GM12878 (cell line): ENCODE measurements around the gene EPAS1. TPM values are rescaled to one million over a fixed set of nuclear protein-coding genes. Genes with fewer than 3 reads are reported as not detected.

Experiments used
- ATAC-seq: fragments of 200-7000 bp; cut with Tn5 transposase; 3 replicates; pipeline ENCODE4 v1.9.1; 2020; ENCODE audit warnings: mild to moderate bottlenecking, moderate library complexity
- BruUV-seq: library from RNA; stranded (reverse); fragments of 400-500 nt; replicated peaks from 2 replicates; lab custom pipeline; 2021; lab: Mats Ljungman, UMichigan
- CTCF ChIA-PET: fragments of 300-600 bp; sonication (Branson Sonifier 250); formaldehyde crosslinking; extraction: SDS; loops from one replicate; lab custom pipeline; 2021; ENCODE audit warnings: inconsistent platforms; lab: Yijun Ruan, JAX
- POLR2A ChIA-PET: fragments of 350-600 bp; formaldehyde crosslinking; extraction: SDS; loops from one replicate; lab custom pipeline; 2021; ENCODE audit warnings: inconsistent platforms; lab: Charles Lee
- RAD21 ChIA-PET: fragments of 300-600 bp; sonication (Branson Sonifier 250); formaldehyde crosslinking; loops from one replicate; lab custom pipeline; 2023; ENCODE audit warnings: antibody characterized with exemption; ENCODE audit not compliant: unreplicated experiment; lab: Charles Lee
- SMC1A ChIA-PET: fragments of 300-600 bp; sonication (Branson Sonifier 250); formaldehyde crosslinking; loops from one replicate; lab custom pipeline; 2023; ENCODE audit not compliant: unreplicated experiment, uncharacterized antibody; lab: Charles Lee
- DNase-seq: peaks from one replicate; pipeline ENCODE4 v3.0.0-alpha.2; 2011; ENCODE audit warnings: low read depth, low spot score
- FAIRE-seq: peaks from 3 replicates; lab custom pipeline; 2011; peaks lifted over from hg19 to GRCh38; lab: Jason Lieb, UNC
- H2AFZ ChIP-seq: 2 replicates; pipeline ENCODE4 v1.6.0; 2011; ENCODE audit warnings: low read depth, low read length, control low read depth; ENCODE audit not compliant: control insufficient read depth
- H3K27ac ChIP-seq: 2 replicates; pipeline ENCODE4 v1.5.1; 2011; ENCODE audit warnings: control low read depth; ENCODE audit not compliant: control insufficient read depth, insufficient read depth
- H3K27me3 ChIP-seq, 2 experiments: replicated peaks in 1 of 2; 2 replicates each; pipeline versions ENCODE4 v1.6.0 to v1.6.1; 2011; ENCODE audit warnings: low read length in 1 of 2; ENCODE audit not compliant: control insufficient read depth in 2 of 2, insufficient read depth in 2 of 2
- H3K36me3 ChIP-seq, 2 experiments: 2 replicates each; pipeline ENCODE4 v1.5.1; 2011; ENCODE audit warnings: low read length in 1 of 2; ENCODE audit not compliant: control insufficient read depth in 2 of 2, insufficient read depth in 2 of 2
- H3K4me1 ChIP-seq: 2 replicates; pipeline ENCODE4 v1.6.1; 2011; ENCODE audit warnings: mild to moderate bottlenecking, low read length, moderate library complexity, mixed read lengths; ENCODE audit not compliant: control insufficient read depth, insufficient read depth
- H3K4me2 ChIP-seq: 2 replicates; pipeline ENCODE4 v1.6.0; 2011; ENCODE audit warnings: control low read depth; ENCODE audit not compliant: control insufficient read depth, insufficient read depth
- H3K4me3 ChIP-seq: fragments of 200-600 bp; sonication (generic); 2 replicates; pipeline ENCODE4 v1.5.1; 2016
- H3K79me2 ChIP-seq: 2 replicates; pipeline ENCODE4 v1.6.0; 2011; ENCODE audit warnings: low read length; ENCODE audit not compliant: control insufficient read depth, insufficient read depth
- H3K9ac ChIP-seq: 2 replicates; pipeline ENCODE4 v1.8.0; 2011; ENCODE audit warnings: low read length, control low read depth, mixed read lengths; ENCODE audit not compliant: control insufficient read depth, insufficient read depth
- H3K9me3 ChIP-seq: replicated peaks from 3 replicates; pipeline ENCODE4 v1.5.1; 2011; ENCODE audit warnings: mild to moderate bottlenecking, low read length; ENCODE audit not compliant: control insufficient read depth, insufficient read depth
- H4K20me1 ChIP-seq: 2 replicates; pipeline ENCODE4 v1.6.0; 2011; ENCODE audit not compliant: control insufficient read depth, insufficient read depth
- BACH1 ChIP-seq: fragments of 450-650 bp; IDR thresholded peaks from 2 replicates; pipeline ENCODE4 v1.6.1; 2017; ENCODE audit warnings: mild to moderate bottlenecking, borderline replicate concordance
- EP300 ChIP-seq, 2 experiments: fragments of 150-350 bp in 1 of 2; IDR thresholded peaks; 2 replicates each; pipeline ENCODE4 v1.6.1; 2011 to 2012; ENCODE audit warnings: low read depth in 2 of 2, low read length in 2 of 2, borderline replicate concordance in 1 of 2, improper control_type of control experiment in 1 of 2, inconsistent platforms in 1 of 2; ENCODE audit not compliant: control insufficient read depth in 1 of 2
- ESRRA ChIP-seq: IDR thresholded peaks from 2 replicates; pipeline ENCODE4 v1.6.1; 2012; ENCODE audit warnings: mild to moderate bottlenecking, low read length, improper control_type of control experiment
- HDAC2 ChIP-seq: fragments of 200-600 bp; sonication (generic); IDR thresholded peaks from 2 replicates; pipeline ENCODE4 v1.6.1; 2017
- IKZF1 ChIP-seq: fragments of 450-650 bp; conservative IDR thresholded peaks from 2 replicates; pipeline ENCODE4 v1.6.1; 2017; ENCODE audit warnings: antibody characterized with exemption, mild to moderate bottlenecking
- IRF3 ChIP-seq: fragments of 450-650 bp; IDR thresholded peaks from 2 replicates; pipeline ENCODE4 v1.6.1; 2014; ENCODE audit warnings: mild to moderate bottlenecking
- LARP7 ChIP-seq: fragments of 450-650 bp; IDR thresholded peaks from 2 replicates; pipeline ENCODE4 v1.6.1; 2017; ENCODE audit warnings: mild to moderate bottlenecking
- NKRF ChIP-seq: fragments of 450-650 bp; conservative IDR thresholded peaks from 2 replicates; pipeline ENCODE4 v1.6.1; 2017; ENCODE audit warnings: mild to moderate bottlenecking, moderate library complexity
- PKNOX1 ChIP-seq: fragments of 450-650 bp; IDR thresholded peaks from 2 replicates; pipeline ENCODE4 v1.6.1; 2016; ENCODE audit warnings: mild to moderate bottlenecking
- POLR2AphosphoS2 ChIP-seq: IDR thresholded peaks from 2 replicates; pipeline ENCODE4 v1.6.1; 2011; ENCODE audit warnings: low read depth, mild to moderate bottlenecking, low read length, improper control_type of control experiment, moderate library complexity
- SP1 ChIP-seq: IDR thresholded peaks from one replicate; pipeline ENCODE4 v1.6.1; 2011; ENCODE audit warnings: low read depth, low read length
- TAF1 ChIP-seq: IDR thresholded peaks from 2 replicates; pipeline ENCODE4 v1.6.1; 2011; ENCODE audit warnings: mild to moderate bottlenecking, low read depth, low read length, borderline replicate concordance
- WGBS: methylation state at CpG from one replicate; pipeline ENCODE4 v1.1.6; 2016; ENCODE audit warnings: low lambda C conversion rate; ENCODE audit not compliant: insufficient replicate concordance, insufficient coverage; ENCODE audit errors: missing lambda C conversion rate; 5-methylcytosine and 5-hydroxymethylcytosine counted together
- in situ Hi-C: fragments of 300-500 bp; cut with MboI; formaldehyde crosslinking; loops from 9 replicates; pipeline ENCODE4 v1.14.3; 2018; ENCODE audit warnings: mixed read lengths
- intact Hi-C: fragments of 100-400 bp; cut with micrococcal nuclease; formaldehyde crosslinking; loops from one replicate; pipeline ENCODE4 v1.14.2; 2022; ENCODE audit not compliant: unreplicated experiment
- polyA plus RNA-seq, 11 experiments: library from polyadenylated mRNA; depleted of rRNA in 4 of 11; unstranded in 6 of 11; stranded (reverse) in 5 of 11; fragments of >200 nt; fragmentation: Nextera tagmentation in 4 of 11; fragmentation: Illumina TruSeq in 1 of 11; extraction: Ambion mirVana in 4 of 11; extraction: Trizol in 1 of 11; gene quantifications; 1 replicate in 1 of 11; 2 replicates in 10 of 11; pipeline versions ENCODE4 v1.2.1 to v1.2.3, GENCODE V29; 2011 to 2016; ENCODE audit warnings: inconsistent platforms in 2 of 11, missing spikeins in 2 of 11, low read depth in 1 of 11
- total RNA-seq, 4 experiments: library from RNA; depleted of rRNA in 3 of 4; stranded (reverse); fragments of >200 nt in 3 of 4; fragmentation: Illumina TruSeq in 1 of 4; extraction: Trizol in 1 of 4; gene quantifications; 2 replicates each; pipeline versions ENCODE4 v1.2.1 to v1.2.3, GENCODE V29; 2013 to 2021
- TF ChIP-seq, protein P1 (sequence below): IDR thresholded peaks from 2 replicates; pipeline ENCODE4 v1.6.1; 2011; ENCODE audit warnings: low read depth, low read length, improper control_type of control experiment, borderline replicate concordance

Gene EPAS1
- total and polyA plus RNA-seq, 10 of the 15 experiments (the other 5 are each of a cell fraction or from before 2014, with no cell fraction given): 0.11 to 22.0 (median 1.3) TPM; not detected in 1

DNA sequence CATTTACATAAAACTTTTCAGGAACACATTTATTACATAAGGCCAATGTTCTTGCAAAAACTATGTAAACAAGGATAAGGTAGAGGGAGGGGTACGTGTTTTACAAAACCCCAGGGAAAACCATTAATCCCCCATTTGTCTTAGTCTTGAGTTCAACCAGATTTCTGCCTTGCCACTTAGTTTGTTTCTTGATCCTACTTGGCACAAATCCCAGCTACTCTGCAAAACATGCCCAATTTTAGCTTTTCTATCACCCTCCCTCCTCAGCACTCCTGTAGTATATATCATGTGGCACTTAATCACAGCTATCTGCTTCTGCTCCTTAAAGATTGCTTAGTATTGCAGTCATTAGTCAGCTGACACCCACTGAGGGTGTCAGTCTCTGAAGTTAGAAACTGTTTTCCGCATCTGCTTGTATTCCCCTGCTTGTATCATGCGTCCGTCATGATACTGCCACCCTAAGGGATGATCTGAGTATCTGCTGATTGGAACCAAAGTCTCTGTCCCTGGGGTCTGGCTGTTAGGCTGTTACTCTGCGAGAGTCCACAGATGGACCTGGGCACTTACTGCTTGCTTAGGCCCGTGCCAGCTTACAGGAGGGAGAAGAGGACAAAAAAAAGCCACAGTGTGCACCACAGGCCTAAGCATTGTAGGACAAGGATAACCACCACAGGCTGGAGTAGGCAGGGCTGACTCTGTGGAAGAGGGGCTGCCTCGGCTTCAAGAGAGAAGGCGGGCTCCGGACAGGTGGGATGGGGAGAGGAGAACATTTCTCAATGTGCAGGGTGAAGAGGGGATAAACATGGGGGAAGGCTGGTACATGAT is 82.2 kb downstream of the EPAS1 start (continued):
- TF ChIP-seq IKZF1: no peak
- TF ChIP-seq NKRF: no peak

GRCh38 chr2:46380038-46380940 is 83.1 kb downstream of the EPAS1 start:
- Histone ChIP-seq H3K36me3 (peaks cover 0 to 2% of the 10 kb centered on the region in 2 experiments; a peak in 2 of 4 replicates), H3K4me1 (no peaks in the 10 kb centered on the region), H3K9me3 (no peaks in the 10 kb centered on the region), H4K20me1 (no peaks in the 10 kb centered on the region), H2AFZ (no peak overlapping the region), H3K9ac (no peak overlapping the region), H3K27ac (no peak overlapping the region), H3K4me2 (no peak overlapping the region), H3K79me2 (no peaks in the 10 kb centered on the region), H3K4me3 (no peak overlapping the region), H3K27me3 (no peaks in the 10 kb centered on the region)
- intact Hi-C loops (no loop called here), in situ Hi-C loops (no loop called here)
- ChIA-PET CTCF (no interaction called here), SMC1A (interaction anchor here (1.6 kb wide), 1 partner anchor 17 kb away, joined by 3 read pairs; no protein-coding TSS in a partner anchor), RAD21 (no interaction called here), POLR2A (no interaction called here)
- ATAC-seq (no peak), DNase-seq (no peak), FAIRE-seq (no peak)
- no TSS peak for BruUV-seq
- 60% methylated on average over 21 of the region's 22 CpGs for WGBS
- TF ChIP-seq POLR2AphosphoS2 (no peak), ESRRA (no peak), LARP7 (no peak), PKNOX1 (no peak), TAF1 (no peak), IRF3 (no peak), EP300 (IDR thresholded peaks at IDR 0.05; ENCODE audit: borderline replicate concordance in 1 of 2, control insufficient read depth in 1 of 2, low read depth in 2 of 2, low read length in 2 of 2) (no peak), HDAC2 (no peak), SP1 (no peak), BACH1 (no peak)
- TF ChIP-seq, protein P1, sequence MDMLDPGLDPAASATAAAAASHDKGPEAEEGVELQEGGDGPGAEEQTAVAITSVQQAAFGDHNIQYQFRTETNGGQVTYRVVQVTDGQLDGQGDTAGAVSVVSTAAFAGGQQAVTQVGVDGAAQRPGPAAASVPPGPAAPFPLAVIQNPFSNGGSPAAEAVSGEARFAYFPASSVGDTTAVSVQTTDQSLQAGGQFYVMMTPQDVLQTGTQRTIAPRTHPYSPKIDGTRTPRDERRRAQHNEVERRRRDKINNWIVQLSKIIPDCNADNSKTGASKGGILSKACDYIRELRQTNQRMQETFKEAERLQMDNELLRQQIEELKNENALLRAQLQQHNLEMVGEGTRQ: no peak
